ENCODE measurements around the gene ROBO2.

- TF ChIP-seq, protein P1, sequence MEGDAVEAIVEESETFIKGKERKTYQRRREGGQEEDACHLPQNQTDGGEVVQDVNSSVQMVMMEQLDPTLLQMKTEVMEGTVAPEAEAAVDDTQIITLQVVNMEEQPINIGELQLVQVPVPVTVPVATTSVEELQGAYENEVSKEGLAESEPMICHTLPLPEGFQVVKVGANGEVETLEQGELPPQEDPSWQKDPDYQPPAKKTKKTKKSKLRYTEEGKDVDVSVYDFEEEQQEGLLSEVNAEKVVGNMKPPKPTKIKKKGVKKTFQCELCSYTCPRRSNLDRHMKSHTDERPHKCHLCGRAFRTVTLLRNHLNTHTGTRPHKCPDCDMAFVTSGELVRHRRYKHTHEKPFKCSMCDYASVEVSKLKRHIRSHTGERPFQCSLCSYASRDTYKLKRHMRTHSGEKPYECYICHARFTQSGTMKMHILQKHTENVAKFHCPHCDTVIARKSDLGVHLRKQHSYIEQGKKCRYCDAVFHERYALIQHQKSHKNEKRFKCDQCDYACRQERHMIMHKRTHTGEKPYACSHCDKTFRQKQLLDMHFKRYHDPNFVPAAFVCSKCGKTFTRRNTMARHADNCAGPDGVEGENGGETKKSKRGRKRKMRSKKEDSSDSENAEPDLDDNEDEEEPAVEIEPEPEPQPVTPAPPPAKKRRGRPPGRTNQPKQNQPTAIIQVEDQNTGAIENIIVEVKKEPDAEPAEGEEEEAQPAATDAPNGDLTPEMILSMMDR (conservative IDR thresholded peaks at IDR 0.05): no peak
- no peak for TF ChIP-seq ZFX (IDR thresholded peaks at IDR 0.05)
These were observed 495.2 kb downstream of the ROBO2 start for GRCh38 chr3:77535116-77535515.
